Prostate gland (tissue), 2 donors: ENCODE results near the gene HOXA3.

ENCODE experiments used
- POLR2A ChIP-seq: fragments of 450-650 bp; IDR thresholded peaks from one replicate; pipeline ENCODE4 v1.6.1; 2016; ENCODE audit warnings: antibody characterized with exemption, mild to moderate bottlenecking
- POLR2AphosphoS5 ChIP-seq: sonication (generic); formaldehyde crosslinking; IDR thresholded peaks from one replicate; pipeline ENCODE4 v1.6.1; 2017; ENCODE audit warnings: antibody characterized with exemption
- TF ChIP-seq, protein P1 (sequence below), 4 experiments: fragments of 200-600 bp in 2 of 4; fragments of 450-650 bp in 2 of 4; sonication (generic) in 2 of 4; IDR thresholded peaks; 1 replicate in 3 of 4; 2 replicates in 1 of 4; pipeline ENCODE4 v1.5.1; 2016 to 2019; ENCODE audit warnings: antibody characterized with exemption in 4 of 4, mild to moderate bottlenecking in 2 of 4, moderate library complexity in 2 of 4

- no peak for TF ChIP-seq POLR2AphosphoS5
- TF ChIP-seq POLR2A: no peak
- TF ChIP-seq, protein P1, sequence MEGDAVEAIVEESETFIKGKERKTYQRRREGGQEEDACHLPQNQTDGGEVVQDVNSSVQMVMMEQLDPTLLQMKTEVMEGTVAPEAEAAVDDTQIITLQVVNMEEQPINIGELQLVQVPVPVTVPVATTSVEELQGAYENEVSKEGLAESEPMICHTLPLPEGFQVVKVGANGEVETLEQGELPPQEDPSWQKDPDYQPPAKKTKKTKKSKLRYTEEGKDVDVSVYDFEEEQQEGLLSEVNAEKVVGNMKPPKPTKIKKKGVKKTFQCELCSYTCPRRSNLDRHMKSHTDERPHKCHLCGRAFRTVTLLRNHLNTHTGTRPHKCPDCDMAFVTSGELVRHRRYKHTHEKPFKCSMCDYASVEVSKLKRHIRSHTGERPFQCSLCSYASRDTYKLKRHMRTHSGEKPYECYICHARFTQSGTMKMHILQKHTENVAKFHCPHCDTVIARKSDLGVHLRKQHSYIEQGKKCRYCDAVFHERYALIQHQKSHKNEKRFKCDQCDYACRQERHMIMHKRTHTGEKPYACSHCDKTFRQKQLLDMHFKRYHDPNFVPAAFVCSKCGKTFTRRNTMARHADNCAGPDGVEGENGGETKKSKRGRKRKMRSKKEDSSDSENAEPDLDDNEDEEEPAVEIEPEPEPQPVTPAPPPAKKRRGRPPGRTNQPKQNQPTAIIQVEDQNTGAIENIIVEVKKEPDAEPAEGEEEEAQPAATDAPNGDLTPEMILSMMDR (IDR thresholded peaks at IDR 0.05): no peak
These were observed 12.9 kb downstream of the HOXA3 start for GRCh38 chr7:27139334-27140125.
